Activated CD4-positive, alpha-beta memory T cell treated with anti-CD3 and anti-CD28 coated beads, Interleukin-2, amount 10 ng/mL, durations not matched to agents 7 days and 5 days (primary cell): ENCODE measurements around the gene PRELID1. TPM values are rescaled to one million over a fixed set of nuclear protein-coding genes. Genes with fewer than 3 reads are reported as not detected.
"Not testable (repeated sequence)": the region's sequence is repeated elsewhere in the genome, so short reads cannot be mapped to it uniquely, and the experiment has no call there.

Experiments
- CTCF ChIA-PET: fragments of 350-600 bp; sonication (Branson Sonifier 250); formaldehyde crosslinking; loops from one replicate; lab custom pipeline; 2021; ENCODE audit warnings: antibody characterized with exemption, inconsistent platforms; lab: Charles Lee
- POLR2A ChIA-PET: fragments of 350-600 bp; sonication (Branson Sonifier 250); formaldehyde crosslinking; loops from one replicate; lab custom pipeline; 2021; ENCODE audit warnings: antibody characterized with exemption; lab: Charles Lee
- DNase-seq: peaks from one replicate; pipeline ENCODE4 v3.0.0-alpha.2; 2020
- H3K27ac Mint-ChIP-seq: one replicate; pipeline ENCODE4 v1.8.0; 2021; ENCODE audit warnings: mild to moderate bottlenecking, mixed read lengths
- H3K27me3 Mint-ChIP-seq: one replicate; pipeline ENCODE4 v1.8.0; 2021; ENCODE audit warnings: mixed read lengths
- H3K36me3 Mint-ChIP-seq: one replicate; pipeline ENCODE4 v1.8.0; 2021; ENCODE audit warnings: low read depth, mixed read lengths
- H3K4me1 Mint-ChIP-seq: one replicate; pipeline ENCODE4 v1.8.0; 2021; ENCODE audit warnings: mixed read lengths
- H3K4me3 Mint-ChIP-seq: one replicate; pipeline ENCODE4 v1.8.0; 2021; ENCODE audit warnings: mild to moderate bottlenecking, mixed read lengths
- H3K9me3 Mint-ChIP-seq: one replicate; pipeline ENCODE4 v1.8.0; 2021; ENCODE audit warnings: mixed read lengths
- total RNA-seq, 2 experiments: library from RNA; stranded (reverse); gene quantifications; one replicate each; pipeline ENCODE4 v1.2.3, GENCODE V29; 2021

PRELID1 gene, protein sequence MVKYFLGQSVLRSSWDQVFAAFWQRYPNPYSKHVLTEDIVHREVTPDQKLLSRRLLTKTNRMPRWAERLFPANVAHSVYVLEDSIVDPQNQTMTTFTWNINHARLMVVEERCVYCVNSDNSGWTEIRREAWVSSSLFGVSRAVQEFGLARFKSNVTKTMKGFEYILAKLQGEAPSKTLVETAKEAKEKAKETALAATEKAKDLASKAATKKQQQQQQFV
- 100 to 1,000 TPM; 153 to 156 TPM for total RNA-seq

DNA sequence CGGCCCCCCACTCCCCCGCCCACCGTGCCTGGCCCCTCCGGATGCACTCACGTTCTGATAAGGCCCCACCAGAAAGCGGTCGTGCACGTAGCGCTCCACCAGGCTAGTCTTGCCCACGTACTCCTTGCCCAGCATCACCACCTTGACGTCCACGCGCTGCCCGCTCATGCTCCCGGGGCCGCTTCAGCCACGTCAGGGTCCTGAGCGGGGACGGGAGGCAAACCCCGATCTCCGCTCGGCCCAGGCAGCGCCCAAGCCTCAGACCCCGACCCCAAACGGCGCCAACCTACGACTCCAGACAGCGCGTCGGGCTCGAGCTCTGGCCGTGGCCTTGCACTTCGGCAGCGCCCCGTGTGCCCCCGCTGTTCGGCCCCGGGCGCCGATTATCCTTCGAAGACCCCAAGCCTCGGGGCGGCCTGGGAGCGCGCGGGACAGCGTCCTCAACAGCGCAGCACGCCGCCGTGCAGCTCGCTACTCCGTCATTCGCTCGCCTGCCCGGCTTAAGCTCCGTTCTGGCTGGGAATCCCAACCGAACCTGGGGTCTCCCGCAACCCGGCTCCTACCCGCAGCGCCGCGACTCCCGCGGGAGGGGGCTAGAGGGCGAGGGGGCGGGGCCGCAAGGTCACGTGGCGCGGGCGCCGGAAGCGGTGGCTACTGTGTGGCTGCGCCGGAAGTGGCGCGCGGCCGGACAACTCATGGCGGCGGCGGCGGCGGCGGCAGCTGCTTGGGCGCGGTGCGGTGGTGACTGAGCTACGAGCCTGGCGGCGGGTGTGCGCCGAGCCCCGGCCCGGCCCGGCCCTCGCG is at the start of gene PRELID1, which contains the start of gene RAB24:
Gene PRELID1 (plus strand): TSS at position 679 of the 804 bp plus-strand sequence. CDS start 187 bp downstream, outside the sequence.
Gene RAB24 (minus strand): TSS at position 599 of the 804 bp plus-strand sequence. CDS start 431 bp downstream, at position 168.
- DNase-seq, result peak; percentile 92
- ChIA-PET POLR2A (interaction anchor here (0.6 to 6.1 kb wide), 13 partner anchors 8 to 213 kb away, joined by 3 to 68 read pairs (median 3); partner anchors contain the start of genes LMAN2, MXD3 and NSD1), CTCF (interaction anchor here (1.0 to 2.8 kb wide), 8 partner anchors 9 to 198 kb away, joined by 3 to 11 read pairs (median 4); no protein-coding TSS in a partner anchor)
- peaks cover 71% of the 10 kb centered on the region for H3K36me3 Mint-ChIP-seq
- H3K4me1 Mint-ChIP-seq, result peaks cover 74% of the 10 kb centered on the region
- H3K9me3 Mint-ChIP-seq, result no peaks in the 10 kb centered on the region
- H3K27ac Mint-ChIP-seq, result peak within 1 kb of the TSS; percentile 92
- H3K4me3 Mint-ChIP-seq, result peak within 1 kb of the TSS; percentile 89
- no peaks in the 10 kb centered on the region for H3K27me3 Mint-ChIP-seq

DNA sequence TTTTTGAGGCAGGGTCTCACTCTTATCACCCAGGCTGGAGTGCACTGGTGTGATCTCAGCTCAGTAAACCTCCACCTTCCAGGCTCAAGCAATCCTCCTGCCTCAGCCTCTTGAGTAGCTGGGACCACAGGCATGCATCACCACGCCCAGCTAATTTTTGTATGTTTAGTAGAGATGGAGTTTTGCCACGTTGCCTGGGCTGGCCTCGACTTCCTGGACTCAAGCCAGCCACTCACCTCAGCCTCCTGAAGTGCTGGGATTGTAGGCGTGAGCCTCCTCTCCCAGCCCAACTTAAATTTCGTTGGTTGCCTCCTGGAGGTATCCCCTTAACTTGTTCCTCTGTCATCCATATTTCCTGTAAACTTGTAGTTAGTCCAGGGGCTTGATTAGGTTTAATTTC is 47.3 kb upstream of the PRELID1 start:
- Mint-ChIP-seq H3K27ac (peak overlapping the region; percentile 12), H3K9me3 (no peaks in the 10 kb centered on the region), H3K27me3 (no peaks in the 10 kb centered on the region), H3K36me3 (peaks cover 66% of the 10 kb centered on the region), H3K4me3 (no peak overlapping the region), H3K4me1 (peaks cover 12% of the 10 kb centered on the region)
- ChIA-PET POLR2A (no interaction called here), CTCF (interaction anchor here (1.1 to 1.5 kb wide), 3 partner anchors 8 to 144 kb away, joined by 3 to 4 read pairs (median 3); partner anchors contain the start of genes PRELID1 and RAB24)
- no peak for DNase-seq

DNA sequence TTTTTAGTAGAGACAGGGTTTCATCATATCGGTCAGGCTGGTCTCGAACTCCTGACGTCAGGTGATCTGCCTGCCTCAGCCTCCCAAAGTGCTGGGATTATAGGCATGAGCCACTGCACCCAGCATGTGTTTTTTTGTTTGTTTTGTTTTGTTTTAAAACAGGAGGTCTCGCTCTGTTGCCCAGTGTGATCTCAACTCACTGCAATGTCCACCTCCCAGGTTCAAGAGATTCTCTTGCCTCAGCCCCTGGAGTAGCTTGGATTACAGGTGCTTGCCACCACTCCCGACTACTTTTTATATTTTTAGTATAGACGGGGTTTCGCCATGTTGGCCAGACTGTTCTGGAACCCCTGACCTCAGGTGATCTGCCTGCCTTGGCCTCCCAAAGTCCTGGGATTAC is 44.9 kb upstream of the PRELID1 start:
- DNase-seq, H3K9me3 Mint-ChIP-seq, H3K27ac Mint-ChIP-seq, H3K4me3 Mint-ChIP-seq, POLR2A ChIA-PET, H3K27me3 Mint-ChIP-seq: not testable (repeated sequence)
- CTCF ChIA-PET, result interaction anchor here (1.1 kb wide), 1 partner anchor 42 kb away, joined by 3 read pairs; no protein-coding TSS in a partner anchor
- Mint-ChIP-seq H3K36me3 (peaks cover 65% of the 10 kb centered on the region), H3K4me1 (peaks cover 16% of the 10 kb centered on the region)

DNA sequence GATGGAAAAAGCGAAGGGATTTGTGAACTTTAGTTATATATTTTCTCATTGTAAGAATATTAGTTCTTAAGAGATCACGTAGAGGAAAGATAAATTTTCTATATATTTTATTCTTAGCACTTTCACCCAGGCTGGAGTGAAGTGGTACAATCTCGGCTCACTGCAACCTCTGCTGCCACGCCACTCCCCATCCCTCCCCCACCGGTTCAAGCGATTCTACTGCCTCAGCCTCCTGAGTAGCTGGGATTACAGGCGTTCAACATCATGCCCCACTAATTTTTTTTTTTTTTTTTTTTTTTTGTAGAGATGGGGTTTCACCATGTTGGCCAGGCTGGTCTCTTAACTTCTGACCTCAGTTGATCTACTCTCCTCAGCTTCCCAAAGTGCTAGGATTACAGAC is 42.6 kb upstream of the PRELID1 start:
- Mint-ChIP-seq H3K27ac (no peak overlapping the region), H3K36me3 (peaks cover 70% of the 10 kb centered on the region), H3K9me3 (no peaks in the 10 kb centered on the region), H3K4me1 (peaks cover 11% of the 10 kb centered on the region), H3K4me3 (no peak overlapping the region), H3K27me3 (no peaks in the 10 kb centered on the region)
- DNase-seq, result no peak
- CTCF ChIA-PET, result no interaction called here
- POLR2A ChIA-PET, result no interaction called here

DNA sequence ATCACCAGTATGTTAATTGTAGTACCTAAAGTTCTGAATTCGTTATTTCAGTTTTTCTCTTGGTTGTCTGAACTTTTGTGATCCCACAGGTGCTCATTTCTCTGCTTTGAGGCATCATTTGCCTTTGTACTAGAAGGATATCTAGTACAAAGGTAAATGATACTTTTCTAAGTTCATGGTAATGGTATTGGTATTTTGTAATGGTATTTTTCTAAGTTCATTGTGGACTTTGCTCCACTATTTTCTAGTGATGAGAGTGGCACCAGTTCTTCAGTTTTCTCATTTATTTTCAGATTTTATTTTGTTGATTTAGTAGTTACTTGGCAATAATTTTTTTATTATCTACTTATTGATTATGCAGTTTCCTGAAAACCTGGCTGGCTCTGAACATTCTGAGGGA is 42.1 kb upstream of the PRELID1 start:
- ChIA-PET POLR2A (no interaction called here), CTCF (no interaction called here)
- DNase-seq, result no peak
- H3K27me3 Mint-ChIP-seq, result no peaks in the 10 kb centered on the region
- peaks cover 7% of the 10 kb centered on the region for H3K4me1 Mint-ChIP-seq
- H3K4me3 Mint-ChIP-seq, result no peak overlapping the region
- H3K9me3 Mint-ChIP-seq, result no peaks in the 10 kb centered on the region
- H3K36me3 Mint-ChIP-seq, result peaks cover 72% of the 10 kb centered on the region
- H3K27ac Mint-ChIP-seq, result no peak overlapping the region

DNA sequence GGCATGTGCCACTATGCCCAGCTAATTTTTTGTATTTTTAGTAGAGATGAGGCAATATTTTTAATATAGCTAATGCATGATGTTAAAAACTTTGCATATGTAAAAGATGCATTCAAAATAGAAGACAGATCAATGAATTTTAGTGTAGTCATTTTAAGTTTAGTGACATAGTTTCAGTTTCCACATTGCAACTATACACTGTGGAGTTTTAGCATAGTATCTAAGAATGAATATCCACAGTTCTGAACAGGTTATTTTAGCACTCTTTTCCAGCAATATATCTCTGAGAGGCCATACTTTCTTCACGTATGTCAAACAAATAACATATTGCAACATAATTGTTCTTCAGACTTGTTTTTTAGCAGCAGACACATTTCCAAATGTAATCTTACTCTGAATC is 39.4 kb upstream of the PRELID1 start:
- H3K27ac Mint-ChIP-seq, result no peak overlapping the region
- DNase-seq, result no peak
- no peak overlapping the region for H3K4me3 Mint-ChIP-seq
- peaks cover 63% of the 10 kb centered on the region for H3K36me3 Mint-ChIP-seq
- CTCF ChIA-PET, result interaction anchor here (0.6 to 1.6 kb wide), 5 partner anchors 8 to 39 kb away, joined by 3 to 4 read pairs (median 4); partner anchors contain the start of genes PRELID1 and RAB24
- no peaks in the 10 kb centered on the region for H3K27me3 Mint-ChIP-seq
- peaks cover 6% of the 10 kb centered on the region for H3K4me1 Mint-ChIP-seq
- H3K9me3 Mint-ChIP-seq, result no peaks in the 10 kb centered on the region
- POLR2A ChIA-PET, result no interaction called here

DNA sequence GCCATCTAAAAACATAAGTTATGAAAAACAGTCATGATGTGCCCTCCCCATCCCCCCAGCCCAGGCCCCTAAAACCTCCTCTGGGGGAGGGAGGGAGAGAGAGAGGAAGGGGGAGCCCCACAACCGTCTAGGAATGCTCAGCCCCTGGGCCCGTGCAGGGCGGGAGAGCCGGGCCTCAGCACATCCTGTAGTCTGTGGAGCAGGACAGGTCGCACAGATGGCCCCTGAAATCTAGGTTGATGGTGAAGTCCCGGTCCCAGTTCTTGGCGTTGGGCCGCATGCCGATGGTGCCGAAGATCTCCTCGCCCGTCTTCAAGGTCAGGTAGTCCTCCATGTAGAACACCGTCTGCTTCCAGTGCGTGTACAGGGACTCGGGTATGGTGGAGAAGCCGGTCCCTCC is 38.2 kb upstream of the PRELID1 start:
- no peaks in the 10 kb centered on the region for H3K9me3 Mint-ChIP-seq
- POLR2A ChIA-PET, result no interaction called here
- no peaks in the 10 kb centered on the region for H3K27me3 Mint-ChIP-seq
- H3K36me3 Mint-ChIP-seq, result peaks cover 65% of the 10 kb centered on the region
- H3K4me3 Mint-ChIP-seq, result no peak overlapping the region
- H3K4me1 Mint-ChIP-seq, result peaks cover 6% of the 10 kb centered on the region
- CTCF ChIA-PET, result no interaction called here
- no peak overlapping the region for H3K27ac Mint-ChIP-seq
- no peak for DNase-seq

DNA sequence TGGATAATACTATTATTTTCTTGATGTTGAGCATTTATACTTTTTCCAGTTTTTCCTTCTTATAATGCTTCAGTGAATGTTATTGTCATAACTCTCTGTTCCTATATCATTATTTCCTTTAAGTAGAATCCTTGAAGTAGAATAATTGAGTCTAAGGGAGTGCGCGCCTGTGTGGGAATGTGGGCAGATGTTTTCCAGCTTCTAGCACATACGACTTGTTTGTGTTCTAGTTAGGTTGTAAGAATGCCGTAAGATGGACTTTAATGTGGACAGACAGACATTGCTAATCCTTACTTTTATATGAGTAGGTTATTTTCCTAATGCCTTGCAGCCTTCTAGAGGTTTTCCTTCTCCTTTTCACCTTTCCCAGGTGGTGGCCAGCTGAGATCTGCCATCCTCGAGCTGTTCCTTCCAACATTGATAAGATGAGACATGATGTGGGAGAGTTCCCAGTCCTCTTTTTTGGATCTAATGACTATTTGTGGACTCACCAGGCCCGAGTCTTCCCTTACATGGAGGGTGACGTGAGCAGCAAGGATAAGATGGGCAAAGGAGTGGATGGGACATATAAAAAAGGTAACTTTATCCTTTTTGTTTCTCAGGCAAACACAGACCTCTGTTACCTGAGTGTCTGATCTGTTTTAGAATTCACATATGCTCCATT is 34.2 kb upstream of the PRELID1 start:
- CTCF ChIA-PET, result interaction anchor here (1.1 kb wide), 1 partner anchor 156 kb away, joined by 3 read pairs; no protein-coding TSS in a partner anchor
- Mint-ChIP-seq H3K4me1 (peaks cover under 1% of the 10 kb centered on the region), H3K27me3 (no peaks in the 10 kb centered on the region), H3K27ac (no peak overlapping the region), H3K4me3 (no peak overlapping the region), H3K9me3 (no peaks in the 10 kb centered on the region), H3K36me3 (peaks cover 69% of the 10 kb centered on the region)
- POLR2A ChIA-PET, result no interaction called here
- no peak for DNase-seq

DNA sequence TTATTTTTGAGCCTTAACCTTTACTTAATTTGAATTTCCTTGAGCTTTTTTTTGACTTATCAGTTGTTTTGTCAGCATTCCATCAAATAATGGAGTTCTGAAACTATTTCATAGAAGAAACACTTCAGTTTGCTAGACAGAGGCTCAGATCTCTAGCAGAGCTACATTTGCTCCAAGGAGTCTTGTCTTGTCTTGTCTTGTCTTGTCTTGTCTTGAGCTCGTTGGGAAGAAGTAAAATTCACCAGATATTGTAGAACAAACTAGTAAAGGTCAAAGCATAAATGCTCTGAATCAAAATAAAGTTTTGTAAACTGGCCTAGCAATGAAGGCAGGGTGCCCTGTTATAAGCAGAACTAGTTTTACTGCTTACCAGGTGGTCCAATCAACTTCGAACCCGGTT is 33.6 kb upstream of the PRELID1 start:
- H3K36me3 Mint-ChIP-seq, result peaks cover 64% of the 10 kb centered on the region
- H3K4me1 Mint-ChIP-seq, result no peaks in the 10 kb centered on the region
- H3K4me3 Mint-ChIP-seq, result no peak overlapping the region
- DNase-seq, result no peak
- POLR2A ChIA-PET, result interaction anchor here (0.8 kb wide), 1 partner anchor 155 kb away, joined by 3 read pairs; no protein-coding TSS in a partner anchor
- CTCF ChIA-PET, result interaction anchor here (1.1 kb wide), 1 partner anchor 156 kb away, joined by 3 read pairs; no protein-coding TSS in a partner anchor
- H3K27me3 Mint-ChIP-seq, result no peaks in the 10 kb centered on the region
- no peak overlapping the region for H3K27ac Mint-ChIP-seq
- no peaks in the 10 kb centered on the region for H3K9me3 Mint-ChIP-seq

DNA sequence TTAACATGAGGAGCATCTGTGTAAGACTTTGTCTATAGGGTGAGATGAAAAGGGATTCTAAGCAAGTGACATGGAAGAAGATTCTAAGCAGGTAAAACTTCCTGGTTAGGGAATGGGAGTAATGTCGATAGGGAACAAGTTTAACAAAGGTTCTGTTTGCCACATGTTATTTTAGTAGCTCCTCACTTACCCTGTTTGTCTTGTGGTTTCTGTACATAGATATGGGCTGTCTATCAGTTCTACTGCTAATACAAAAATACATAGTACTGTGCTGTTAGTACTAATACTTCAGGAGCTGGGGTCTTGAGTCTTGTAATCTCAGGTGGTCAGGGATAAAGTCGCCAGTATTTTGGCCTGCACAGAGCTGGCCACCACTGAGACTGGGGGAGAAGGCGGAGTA is 32.9 kb upstream of the PRELID1 start:
- H3K27ac Mint-ChIP-seq, result no peak overlapping the region
- no peak for DNase-seq
- POLR2A ChIA-PET, result interaction anchor here (0.8 kb wide), 1 partner anchor 156 kb away, joined by 3 read pairs; no protein-coding TSS in a partner anchor
- H3K4me1 Mint-ChIP-seq, result peaks cover 1% of the 10 kb centered on the region
- no peaks in the 10 kb centered on the region for H3K9me3 Mint-ChIP-seq
- peaks cover 60% of the 10 kb centered on the region for H3K36me3 Mint-ChIP-seq
- no peaks in the 10 kb centered on the region for H3K27me3 Mint-ChIP-seq
- CTCF ChIA-PET, result interaction anchor here (1.1 kb wide), 1 partner anchor 157 kb away, joined by 3 read pairs; no protein-coding TSS in a partner anchor
- H3K4me3 Mint-ChIP-seq, result no peak overlapping the region

DNA sequence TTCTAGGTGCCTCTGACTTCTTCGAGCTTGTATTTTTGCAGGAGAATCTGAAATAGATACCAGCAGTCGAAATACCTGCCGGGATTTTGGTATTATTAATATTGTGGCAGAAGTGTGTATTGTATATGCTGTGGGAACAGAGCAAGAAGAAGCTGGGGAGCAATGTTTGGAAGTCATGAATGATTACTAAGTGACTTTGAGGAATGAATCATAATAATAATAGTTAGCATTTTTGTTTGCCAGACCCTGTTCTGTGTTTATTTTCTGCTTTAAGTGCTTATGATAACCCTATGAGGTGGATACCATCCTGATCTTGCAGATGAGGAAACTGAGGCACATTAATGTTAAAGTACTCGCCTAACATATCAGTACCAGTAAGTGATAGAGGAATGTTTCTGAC is 32.5 kb upstream of the PRELID1 start:
- Mint-ChIP-seq H3K9me3 (no peaks in the 10 kb centered on the region), H3K36me3 (peaks cover 56% of the 10 kb centered on the region), H3K27me3 (no peaks in the 10 kb centered on the region), H3K4me1 (peaks cover 1% of the 10 kb centered on the region), H3K4me3 (no peak overlapping the region), H3K27ac (no peak overlapping the region)
- DNase-seq, result no peak
- CTCF ChIA-PET, result no interaction called here
- POLR2A ChIA-PET, result no interaction called here

DNA sequence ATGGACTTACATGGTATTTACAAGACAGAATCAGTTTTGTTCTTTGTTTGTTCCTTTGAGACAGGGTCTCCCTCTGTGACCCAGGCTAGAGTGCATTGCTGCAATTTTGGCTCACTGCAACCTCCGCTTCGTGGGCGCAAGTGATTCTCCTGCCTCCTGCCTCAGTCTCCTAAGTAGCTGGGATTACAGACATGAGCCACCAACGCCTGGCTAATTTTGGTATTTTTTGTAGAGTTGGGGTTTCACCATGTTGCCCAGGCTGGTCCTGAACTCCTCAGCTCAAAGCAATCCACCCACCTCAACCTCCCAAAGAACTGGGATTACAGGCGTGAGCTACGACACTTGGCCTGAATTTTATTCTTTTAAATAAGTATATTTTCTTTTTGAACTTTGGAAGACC is 27.7 kb upstream of the PRELID1 start:
- H3K36me3 Mint-ChIP-seq, result peaks cover 57% of the 10 kb centered on the region
- H3K9me3 Mint-ChIP-seq, result no peaks in the 10 kb centered on the region
- H3K27me3 Mint-ChIP-seq, result no peaks in the 10 kb centered on the region
- H3K4me1 Mint-ChIP-seq, result peaks cover 15% of the 10 kb centered on the region
- ChIA-PET POLR2A (interaction anchor here (0.6 to 1.2 kb wide), 2 partner anchors 21 kb away, joined by 3 to 4 read pairs; no protein-coding TSS in a partner anchor), CTCF (no interaction called here)
- no peak overlapping the region for H3K27ac Mint-ChIP-seq
- H3K4me3 Mint-ChIP-seq, result no peak overlapping the region
- no peak for DNase-seq
